K562 (cell line): ENCODE measurements around the gene SVIP. TPM values are rescaled to one million over a fixed set of nuclear protein-coding genes. Genes with fewer than 3 reads are reported as not detected.

Experiments
- ATAC-seq: fragments of 200-7000 bp; cut with Tn5 transposase; 3 replicates; pipeline ENCODE4 v1.9.1; 2020; ENCODE audit warnings: moderate library complexity
- BruUV-seq: library from RNA; stranded (reverse); fragments of 400-500 nt; replicated peaks from 2 replicates; lab custom pipeline; 2021; lab: Mats Ljungman, UMichigan
- CTCF ChIA-PET: fragments of 300-600 bp; formaldehyde crosslinking; extraction: SDS; loops from one replicate; lab custom pipeline; 2021; ENCODE audit warnings: low intra/inter-chr PET ratio; lab: Yijun Ruan, JAX
- POLR2A ChIA-PET: fragments of 300-600, 350-650 bp; sonication (Branson Sonifier 250); formaldehyde crosslinking; extraction: SDS; loops from one replicate; lab custom pipeline; 2021; ENCODE audit warnings: antibody characterized with exemption, inconsistent platforms; lab: Yijun Ruan, JAX
- DNase-seq, 4 experiments: peaks; one replicate each; pipeline versions ENCODE4 v3.0.0 to v3.0.0-alpha.2; 2011 to 2018; ENCODE audit warnings: low spot score in 3 of 4, mixed read lengths in 3 of 4; ENCODE audit errors: extremely low read depth in 1 of 4
- FAIRE-seq: peaks from 2 replicates; lab custom pipeline; 2011; peaks lifted over from hg19 to GRCh38; lab: Jason Lieb, UNC
- H2AFZ ChIP-seq: 2 replicates; pipeline ENCODE4 v1.6.0; 2011; ENCODE audit warnings: low read depth, low read length, control low read depth, inconsistent platforms
- H3K27ac ChIP-seq: fragments of 200-600 bp; 3 replicates; pipeline ENCODE4 v1.8.0; 2011; ENCODE audit warnings: low read depth, mild to moderate bottlenecking, control low read depth, inconsistent platforms, low read length, moderate library complexity, mixed read lengths; ENCODE audit errors: extremely low read depth
- H3K27me3 ChIP-seq, 2 experiments: fragments of 300-600 bp in 1 of 2; 2 replicates in 1 of 2; 3 replicates in 1 of 2; pipeline versions ENCODE4 v1.6.0 to v1.8.0; 2011; ENCODE audit warnings: inconsistent platforms in 2 of 2, low read length in 2 of 2, mild to moderate bottlenecking in 1 of 2, mixed read lengths in 1 of 2, moderate library complexity in 1 of 2; ENCODE audit not compliant: control insufficient read depth in 2 of 2, insufficient read depth in 2 of 2
- H3K36me3 ChIP-seq: fragments of 300-600 bp; 3 replicates; pipeline ENCODE4 v1.8.0; 2011; ENCODE audit warnings: mild to moderate bottlenecking, low read length, inconsistent platforms; ENCODE audit not compliant: control insufficient read depth, insufficient read depth
- H3K4me1 ChIP-seq, 2 experiments: fragments of 200-600 bp in 1 of 2; replicated peaks in 1 of 2; 2 replicates in 1 of 2; 3 replicates in 1 of 2; pipeline versions ENCODE4 v1.5.1 to v1.8.0; 2011; ENCODE audit warnings: inconsistent platforms in 2 of 2, low read length in 2 of 2, mild to moderate bottlenecking in 1 of 2, mixed read lengths in 1 of 2, moderate library complexity in 1 of 2; ENCODE audit not compliant: control insufficient read depth in 2 of 2, insufficient read depth in 2 of 2
- H3K4me2 ChIP-seq: 2 replicates; pipeline ENCODE4 v1.6.1; 2011; ENCODE audit warnings: low read length, control low read depth, inconsistent platforms, mixed read lengths; ENCODE audit not compliant: insufficient read depth
- H3K4me3 ChIP-seq: fragments of 200-600 bp; sonication (generic), shearing (Covaris generic); 2 replicates; pipeline ENCODE4 v1.5.1; 2016; ENCODE audit warnings: control low read depth, inconsistent platforms
- H3K79me2 ChIP-seq: fragments of 200-600 bp; 3 replicates; pipeline ENCODE4 v1.8.0; 2011; ENCODE audit warnings: low read length, inconsistent platforms; ENCODE audit not compliant: control insufficient read depth, insufficient read depth
- H3K9ac ChIP-seq, 2 experiments: 2 replicates each; pipeline versions ENCODE4 v1.6.0 to v1.6.1; 2011; ENCODE audit warnings: low read depth in 2 of 2, low read length in 2 of 2, control low read depth in 1 of 2, inconsistent platforms in 1 of 2, mild to moderate bottlenecking in 1 of 2, mixed read lengths in 1 of 2; ENCODE audit not compliant: insufficient read depth in 1 of 2
- H3K9me1 ChIP-seq: one replicate; pipeline ENCODE4 v1.6.0; 2011; ENCODE audit warnings: inconsistent platforms, mild to moderate bottlenecking, low read length, moderate library complexity; ENCODE audit not compliant: control insufficient read depth, insufficient read depth
- H3K9me3 ChIP-seq: replicated peaks from 2 replicates; pipeline ENCODE4 v1.5.1; 2011; ENCODE audit warnings: low read depth, low read length, inconsistent platforms; ENCODE audit not compliant: control insufficient read depth, insufficient read depth
- H4K20me1 ChIP-seq: replicated peaks from 2 replicates; pipeline ENCODE4 v1.6.1; 2011; ENCODE audit warnings: low read length, inconsistent platforms, mixed read lengths; ENCODE audit not compliant: control insufficient read depth, insufficient read depth
- BHLHE40 ChIP-seq: IDR thresholded peaks from 2 replicates; pipeline ENCODE4 v1.6.1; 2011; ENCODE audit warnings: low read length, improper control_type of control experiment
- CHCHD3 ChIP-seq: fragments of 250-450 bp; sonication (Bioruptor Pico); IDR thresholded peaks from 2 replicates; pipeline ENCODE4 v2.1.2; 2022; ENCODE audit warnings: mild to moderate bottlenecking
- FOXA1 ChIP-seq: fragments of 450-650 bp; IDR thresholded peaks from 2 replicates; pipeline ENCODE4 v1.6.1; 2016; ENCODE audit warnings: mild to moderate bottlenecking, borderline replicate concordance
- NONO ChIP-seq, 2 experiments: fragments of 200-400 bp in 1 of 2; fragments of 450-650 bp in 1 of 2; formaldehyde crosslinking in 1 of 2; IDR thresholded peaks; 2 replicates each; pipeline ENCODE4 v1.6.1; 2017; ENCODE audit warnings: low read depth in 2 of 2, mild to moderate bottlenecking in 2 of 2, moderate library complexity in 2 of 2, low read length in 1 of 2
- RBM17 ChIP-seq: fragments of 200-400 bp; formaldehyde crosslinking; IDR thresholded peaks from 2 replicates; pipeline ENCODE4 v1.6.1; 2017; ENCODE audit warnings: low read depth, mild to moderate bottlenecking, low read length, borderline replicate concordance
- RFX5 ChIP-seq: IDR thresholded peaks from 2 replicates; pipeline ENCODE4 v1.6.1; 2011; ENCODE audit warnings: low read depth, mild to moderate bottlenecking, improper control_type of control experiment, low read length
- U2AF1 ChIP-seq: fragments of 200-400 bp; formaldehyde crosslinking; optimal IDR thresholded peaks from 2 replicates; pipeline ENCODE3; 2017; ENCODE audit warnings: mild to moderate bottlenecking, low read depth, low read length, moderate library complexity
- YBX1 ChIP-seq: fragments of 450-650 bp; IDR thresholded peaks from 2 replicates; pipeline ENCODE4 v1.7.1; 2016; ENCODE audit warnings: mild to moderate bottlenecking
- ZFP36 ChIP-seq: fragments of 150-350 bp; IDR thresholded peaks from 2 replicates; pipeline ENCODE4 v1.6.1; 2018; ENCODE audit warnings: low read length, low read depth; ENCODE audit not compliant: partially characterized antibody
- ZNF24 ChIP-seq: fragments of 450-650 bp; IDR thresholded peaks from 2 replicates; pipeline ENCODE4 v1.6.1; 2016
- WGBS: fragments of 100-300 bp; shearing (Covaris generic); methylation state at CpG from one replicate; pipeline ENCODE4 v1.1.6; 2016; ENCODE audit warnings: low coverage, mixed read lengths; ENCODE audit not compliant: insufficient coverage; ENCODE audit errors: missing lambda C conversion rate; 5-methylcytosine and 5-hydroxymethylcytosine counted together
- in situ Hi-C: fragments of 300-500 bp; cut with MboI; formaldehyde crosslinking; loops from 4 replicates; pipeline ENCODE4 v1.15.0; 2018; ENCODE audit warnings: inconsistent platforms, mixed read lengths
- intact Hi-C: fragments of 100-400 bp; cut with micrococcal nuclease; formaldehyde crosslinking; loops from 2 replicates; pipeline ENCODE4 v1.14.2; 2022
- polyA plus RNA-seq, 8 experiments: library from polyadenylated mRNA; depleted of rRNA in 4 of 8; stranded (reverse) in 5 of 8; unstranded in 3 of 8; fragments of >200 nt; fragmentation: Nextera tagmentation in 2 of 8; fragmentation: Illumina TruSeq in 1 of 8; extraction: Ambion mirVana in 2 of 8; extraction: Trizol in 1 of 8; gene quantifications; 2 replicates each; pipeline versions ENCODE4 v1.2.1 to v1.2.3, GENCODE V29; 2011 to 2014; ENCODE audit warnings: inconsistent platforms in 1 of 8, missing spikeins in 1 of 8
- total RNA-seq, 7 experiments: library from RNA; depleted of rRNA in 6 of 7; stranded (reverse); fragments of >200 nt in 6 of 7; fragmentation: Illumina TruSeq in 2 of 7; extraction: Trizol in 2 of 7; gene quantifications; 2 replicates each; pipeline versions ENCODE4 v1.2.1 to v1.2.3, GENCODE V29; 2011 to 2021; ENCODE audit warnings: low replicate concordance in 1 of 7
- TF ChIP-seq, protein P1 (sequence below): fragments of 450-650 bp; formaldehyde crosslinking; IDR thresholded peaks from 2 replicates; pipeline ENCODE4 v1.4.0; 2020; ENCODE audit warnings: mild to moderate bottlenecking
- TF ChIP-seq, protein P2 (sequence below): fragments of 250-450 bp; sonication (Bioruptor Pico); IDR thresholded peaks from 2 replicates; pipeline ENCODE4 v1.5.0; 2021; ENCODE audit warnings: mild to moderate bottlenecking, moderate library complexity
- TF ChIP-seq, protein P3 (sequence below): fragments of 450-650 bp; formaldehyde crosslinking; IDR thresholded peaks from 2 replicates; pipeline ENCODE4 v1.4.0; 2020; ENCODE audit warnings: mild to moderate bottlenecking, mixed read lengths
- TF ChIP-seq, protein P4 (sequence below): sonication (generic); formaldehyde crosslinking; IDR thresholded peaks from 2 replicates; pipeline ENCODE4 v1.8.0; 2022; ENCODE audit warnings: mild to moderate bottlenecking, missing genetic modification reagents, borderline replicate concordance

SVIP gene
- total and polyA plus RNA-seq, 9 of the 15 experiments (the other 6 are each of a cell fraction or from before 2014, with no cell fraction given), result 17.9 to 62.5 (median 47.5) TPM

DNA sequence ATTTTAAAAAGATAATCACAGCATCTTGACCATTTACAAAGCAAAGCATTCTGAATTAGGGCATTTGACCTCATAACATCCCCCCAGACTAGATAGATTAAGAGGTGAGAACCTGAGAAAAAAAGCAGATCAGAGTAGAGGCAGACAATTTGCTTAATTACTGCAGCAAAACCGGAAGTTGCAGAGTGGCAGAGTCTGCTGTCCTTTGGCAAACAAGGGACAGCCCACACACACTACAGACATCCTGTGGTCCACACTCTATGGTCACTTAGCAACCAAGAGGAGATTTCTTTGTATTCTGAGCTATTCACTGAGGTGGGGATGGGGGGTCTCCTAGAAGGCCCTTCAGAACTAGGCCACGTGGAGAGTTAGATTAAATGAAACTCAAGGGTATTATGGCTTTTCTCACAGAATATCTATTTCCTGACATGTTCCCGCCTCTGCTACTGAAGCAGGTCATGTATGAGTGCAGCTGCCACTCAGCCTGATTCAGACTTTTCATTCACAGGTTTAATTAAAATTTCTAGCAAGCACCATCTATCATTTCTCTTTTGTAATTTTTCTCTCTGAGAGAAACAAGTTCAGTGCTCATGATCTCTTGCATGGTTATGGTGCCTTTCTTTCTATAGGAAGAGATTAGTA, 48.5 kb downstream of the SVIP start:
- Histone ChIP-seq H3K9me1 (no peaks in the 10 kb centered on the region), H3K9me3 (no peaks in the 10 kb centered on the region), H3K4me2 (no peak overlapping the region), H3K4me1 (no peaks in the 10 kb centered on the region), H3K4me3 (no peak overlapping the region), H2AFZ (no peak overlapping the region), H4K20me1 (no peaks in the 10 kb centered on the region), H3K79me2 (no peaks in the 10 kb centered on the region), H3K36me3 (no peaks in the 10 kb centered on the region), H3K27me3 (no peaks in the 10 kb centered on the region), H3K27ac (no peak overlapping the region), H3K9ac (no peak overlapping the region)
- DNase-seq (no peak), FAIRE-seq (no peak), ATAC-seq (no peak)
- 33% methylated on average over 3 of the region's 3 CpGs for WGBS
- intact Hi-C loops, result loop anchor here (10.0 kb wide), 1 partner anchor 526 kb away; no protein-coding TSS in a partner anchor
- CTCF ChIA-PET, result no interaction called here
- POLR2A ChIA-PET, result interaction anchor here (0.9 kb wide), 1 partner anchor 12 kb away, joined by 3 read pairs; no protein-coding TSS in a partner anchor
- BruUV-seq, result no TSS peak
- in situ Hi-C loops, result no loop called here
- no peak for TF ChIP-seq ZNF24
- TF ChIP-seq, protein P1, sequence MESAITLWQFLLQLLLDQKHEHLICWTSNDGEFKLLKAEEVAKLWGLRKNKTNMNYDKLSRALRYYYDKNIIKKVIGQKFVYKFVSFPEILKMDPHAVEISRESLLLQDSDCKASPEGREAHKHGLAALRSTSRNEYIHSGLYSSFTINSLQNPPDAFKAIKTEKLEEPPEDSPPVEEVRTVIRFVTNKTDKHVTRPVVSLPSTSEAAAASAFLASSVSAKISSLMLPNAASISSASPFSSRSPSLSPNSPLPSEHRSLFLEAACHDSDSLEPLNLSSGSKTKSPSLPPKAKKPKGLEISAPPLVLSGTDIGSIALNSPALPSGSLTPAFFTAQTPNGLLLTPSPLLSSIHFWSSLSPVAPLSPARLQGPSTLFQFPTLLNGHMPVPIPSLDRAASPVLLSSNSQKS, result no peak
- no peak for TF ChIP-seq NONO (IDR thresholded peaks at IDR 0.05; ENCODE audit: low read depth in 2 of 2, low read length in 1 of 2)
- TF ChIP-seq U2AF1, result no peak
- TF ChIP-seq RBM17, result no peak
- TF ChIP-seq, protein P2, sequence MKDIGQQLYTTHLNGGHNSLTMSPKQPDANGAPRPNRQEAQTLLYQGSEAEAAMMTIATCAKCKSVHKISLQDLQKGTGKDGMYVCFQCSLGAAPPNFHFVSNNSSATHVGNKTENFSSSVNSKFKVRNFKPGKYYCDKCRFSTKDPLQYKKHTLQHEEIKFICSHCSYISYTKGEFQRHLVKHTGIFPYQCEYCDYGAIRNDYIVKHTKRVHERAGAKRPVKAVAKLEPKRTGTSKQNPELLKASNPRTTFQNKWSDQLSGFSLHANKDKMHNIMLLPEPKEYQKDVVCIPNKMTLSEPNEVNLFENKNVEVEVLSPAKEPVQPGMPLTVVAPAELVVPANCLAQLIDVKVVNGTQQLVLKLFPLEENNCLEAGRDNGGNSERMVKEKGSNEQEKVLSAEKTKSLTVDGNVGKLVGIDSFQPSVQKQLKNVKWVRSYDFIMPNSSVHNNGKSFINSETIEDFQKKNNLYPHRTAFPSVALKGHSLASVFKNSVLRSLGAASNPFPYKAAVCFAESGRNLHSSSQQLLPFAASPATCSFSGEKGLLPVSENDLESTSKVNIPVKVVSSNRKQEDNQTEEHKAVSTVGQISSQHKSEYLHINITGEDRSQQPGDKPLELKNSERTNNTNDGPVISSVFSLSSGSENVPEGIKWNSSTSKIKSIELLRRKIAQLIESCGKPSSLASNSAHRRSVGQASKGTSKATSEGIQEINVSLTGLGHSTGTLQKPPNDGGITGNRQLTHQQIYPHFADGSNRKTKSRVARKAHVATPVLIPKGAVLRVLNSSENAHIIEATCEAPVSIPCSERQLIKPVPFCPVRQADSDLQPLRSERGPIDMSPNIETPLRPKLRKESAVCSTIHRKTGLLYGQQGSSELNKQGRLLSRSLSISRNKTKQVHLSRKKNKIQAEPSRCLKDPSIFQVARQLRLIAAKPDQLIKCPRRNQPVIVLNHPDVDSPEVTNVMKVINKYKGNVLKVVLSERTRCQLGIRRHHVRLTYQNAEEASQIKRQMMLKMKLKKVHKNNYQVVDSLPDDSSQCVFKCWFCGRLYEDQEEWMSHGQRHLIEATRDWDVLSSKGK (CRISPR knock-in tag), result no peak
- no peak for TF ChIP-seq YBX1
- TF ChIP-seq RFX5, result no peak
- no peak for TF ChIP-seq CHCHD3 (CRISPR knock-in tag)
- TF ChIP-seq, protein P3, sequence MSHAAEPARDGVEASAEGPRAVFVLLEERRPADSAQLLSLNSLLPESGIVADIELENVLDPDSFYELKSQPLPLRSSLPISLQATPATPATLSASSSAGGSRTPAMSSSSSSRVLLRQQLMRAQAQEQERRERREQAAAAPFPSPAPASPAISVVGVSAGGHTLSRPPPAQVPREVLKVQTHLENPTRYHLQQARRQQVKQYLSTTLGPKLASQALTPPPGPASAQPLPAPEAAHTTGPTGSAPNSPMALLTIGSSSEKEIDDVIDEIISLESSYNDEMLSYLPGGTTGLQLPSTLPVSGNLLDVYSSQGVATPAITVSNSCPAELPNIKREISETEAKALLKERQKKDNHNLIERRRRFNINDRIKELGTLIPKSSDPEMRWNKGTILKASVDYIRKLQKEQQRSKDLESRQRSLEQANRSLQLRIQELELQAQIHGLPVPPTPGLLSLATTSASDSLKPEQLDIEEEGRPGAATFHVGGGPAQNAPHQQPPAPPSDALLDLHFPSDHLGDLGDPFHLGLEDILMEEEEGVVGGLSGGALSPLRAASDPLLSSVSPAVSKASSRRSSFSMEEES, result no peak
- TF ChIP-seq BHLHE40, result no peak
- TF ChIP-seq FOXA1, result no peak
- TF ChIP-seq, protein P4, sequence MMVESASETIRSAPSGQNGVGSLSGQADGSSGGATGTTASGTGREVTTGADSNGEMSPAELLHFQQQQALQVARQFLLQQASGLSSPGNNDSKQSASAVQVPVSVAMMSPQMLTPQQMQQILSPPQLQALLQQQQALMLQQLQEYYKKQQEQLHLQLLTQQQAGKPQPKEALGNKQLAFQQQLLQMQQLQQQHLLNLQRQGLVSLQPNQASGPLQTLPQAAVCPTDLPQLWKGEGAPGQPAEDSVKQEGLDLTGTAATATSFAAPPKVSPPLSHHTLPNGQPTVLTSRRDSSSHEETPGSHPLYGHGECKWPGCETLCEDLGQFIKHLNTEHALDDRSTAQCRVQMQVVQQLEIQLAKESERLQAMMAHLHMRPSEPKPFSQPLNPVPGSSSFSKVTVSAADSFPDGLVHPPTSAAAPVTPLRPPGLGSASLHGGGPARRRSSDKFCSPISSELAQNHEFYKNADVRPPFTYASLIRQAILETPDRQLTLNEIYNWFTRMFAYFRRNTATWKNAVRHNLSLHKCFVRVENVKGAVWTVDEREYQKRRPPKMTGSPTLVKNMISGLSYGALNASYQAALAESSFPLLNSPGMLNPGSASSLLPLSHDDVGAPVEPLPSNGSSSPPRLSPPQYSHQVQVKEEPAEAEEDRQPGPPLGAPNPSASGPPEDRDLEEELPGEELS (CRISPR knock-in tag), result no peak
- no peak for TF ChIP-seq ZFP36
